HepG2 (cell line): ENCODE results near the gene NBEA. TPM values are rescaled to one million over a fixed set of nuclear protein-coding genes. Genes with fewer than 3 reads are reported as not detected.

Experiments
- ATAC-seq: fragments of 200-7000 bp; cut with Tn5 transposase; 3 replicates; pipeline ENCODE4 v1.9.1; 2020; ENCODE audit warnings: mild to moderate bottlenecking, moderate library complexity
- BruUV-seq: library from RNA; stranded (reverse); fragments of 400-500 nt; replicated peaks from 2 replicates; lab custom pipeline; 2021; lab: Mats Ljungman, UMichigan
- CTCF ChIA-PET: fragments of 300-600 bp; formaldehyde crosslinking; extraction: SDS; loops from one replicate; lab custom pipeline; 2021; ENCODE audit warnings: low total read pairs, inconsistent platforms, low intra/inter-chr PET ratio; lab: Yijun Ruan, JAX
- POLR2A ChIA-PET: fragments of 350-600 bp; sonication (Branson Sonifier 250); formaldehyde crosslinking; loops from one replicate; lab custom pipeline; 2020; ENCODE audit warnings: antibody characterized with exemption, inconsistent platforms; lab: Yijun Ruan, JAX
- DNase-seq: peaks from one replicate; pipeline ENCODE4 v3.0.0-alpha.2; 2015; ENCODE audit warnings: low spot score
- FAIRE-seq: peaks from 3 replicates; lab custom pipeline; 2011; peaks lifted over from hg19 to GRCh38; lab: Jason Lieb, UNC
- H2AFZ ChIP-seq: one replicate; pipeline ENCODE4 v1.6.1; 2011; ENCODE audit warnings: low read length, inconsistent platforms
- H3K27ac ChIP-seq: fragments of 300-600 bp; 3 replicates; pipeline ENCODE4 v1.8.0; 2011; ENCODE audit warnings: mixed run types, mild to moderate bottlenecking, mixed read lengths, low read length, inconsistent platforms; ENCODE audit not compliant: insufficient read depth; ENCODE audit errors: extremely low read length
- H3K27me3 ChIP-seq, 2 experiments: fragments of 200-600 bp in 1 of 2; 2 replicates in 1 of 2; 3 replicates in 1 of 2; pipeline versions ENCODE4 v1.6.0 to v1.8.0; 2011; ENCODE audit warnings: low read length in 2 of 2, mild to moderate bottlenecking in 2 of 2, moderate library complexity in 2 of 2, inconsistent platforms in 1 of 2; ENCODE audit not compliant: insufficient read depth in 2 of 2, control insufficient read depth in 1 of 2
- H3K36me3 ChIP-seq, 2 experiments: fragments of 200-600 bp in 1 of 2; replicated peaks in 1 of 2; 2 replicates in 1 of 2; 3 replicates in 1 of 2; pipeline versions ENCODE4 v1.5.1 to v1.8.0; 2011; ENCODE audit warnings: low read length in 2 of 2, inconsistent platforms in 1 of 2; ENCODE audit not compliant: insufficient read depth in 2 of 2, control insufficient read depth in 1 of 2
- H3K4me1 ChIP-seq: 2 replicates; pipeline ENCODE4 v1.5.1; 2012; ENCODE audit warnings: low read length, inconsistent platforms; ENCODE audit not compliant: insufficient read depth
- H3K4me2 ChIP-seq: 2 replicates; pipeline ENCODE4 v1.6.0; 2011; ENCODE audit warnings: low read depth, low read length, inconsistent platforms
- H3K4me3 ChIP-seq, 3 experiments: fragments of 200-600 bp in 1 of 3; sonication (generic), shearing (Covaris generic) in 1 of 3; replicated peaks in 1 of 3; 2 replicates each; pipeline ENCODE4 v1.5.1; 2011 to 2016; ENCODE audit warnings: low read length in 3 of 3, inconsistent platforms in 2 of 3, low read depth in 2 of 3, mild to moderate bottlenecking in 2 of 3, control low read depth in 1 of 3, mixed read lengths in 1 of 3; ENCODE audit not compliant: insufficient read depth in 1 of 3
- H3K79me2 ChIP-seq: one replicate; pipeline ENCODE4 v1.6.1; 2011; ENCODE audit warnings: low read length, inconsistent platforms; ENCODE audit not compliant: insufficient read depth
- H3K9ac ChIP-seq: 2 replicates; pipeline ENCODE4 v1.6.0; 2011; ENCODE audit warnings: mild to moderate bottlenecking, low read depth, low read length, inconsistent platforms; ENCODE audit not compliant: insufficient read depth
- H3K9me3 ChIP-seq: 2 replicates; pipeline ENCODE4 v1.5.1; 2012; ENCODE audit warnings: mild to moderate bottlenecking, low read length
- H4K20me1 ChIP-seq: 2 replicates; pipeline ENCODE4 v1.6.0; 2011; ENCODE audit warnings: inconsistent platforms, mild to moderate bottlenecking, low read length, moderate library complexity; ENCODE audit not compliant: insufficient read depth
- ETS1 ChIP-seq: sonication (generic); formaldehyde crosslinking; IDR thresholded peaks from 2 replicates; pipeline ENCODE4 v1.4.0; 2020; ENCODE audit warnings: missing genetic modification reagents
- ISL2 ChIP-seq: sonication (generic); formaldehyde crosslinking; IDR thresholded peaks from 2 replicates; pipeline ENCODE4 v1.5.0; 2020; ENCODE audit warnings: missing genetic modification reagents
- MTA1 ChIP-seq: sonication (generic); formaldehyde crosslinking; IDR thresholded peaks from 2 replicates; pipeline ENCODE4 v1.4.0; 2020; ENCODE audit warnings: missing genetic modification reagents, mild to moderate bottlenecking, borderline replicate concordance
- PCBP2 ChIP-seq: fragments of 200-400 bp; formaldehyde crosslinking; optimal IDR thresholded peaks from 2 replicates; pipeline ENCODE3; 2018; ENCODE audit warnings: low read length, low read depth; ENCODE audit not compliant: poor library complexity, severe bottlenecking
- PITX1 ChIP-seq: sonication (generic); formaldehyde crosslinking; IDR thresholded peaks from 2 replicates; pipeline ENCODE4 v1.5.1; 2020; ENCODE audit warnings: mild to moderate bottlenecking, missing genetic modification reagents
- PREB ChIP-seq: sonication (generic); formaldehyde crosslinking; IDR thresholded peaks from 2 replicates; pipeline ENCODE4 v1.4.0; 2020; ENCODE audit warnings: missing genetic modification reagents
- RFXANK ChIP-seq: IDR thresholded peaks from 2 replicates; pipeline ENCODE4 v1.6.1; 2016
- RFXAP ChIP-seq: sonication (generic); formaldehyde crosslinking; IDR thresholded peaks from 2 replicates; pipeline ENCODE4 v1.4.0; 2020; ENCODE audit warnings: missing genetic modification reagents, borderline replicate concordance
- ZBED4 ChIP-seq: sonication (generic); formaldehyde crosslinking; IDR thresholded peaks from 2 replicates; pipeline ENCODE4 v1.4.0; 2020; ENCODE audit warnings: missing genetic modification reagents, borderline replicate concordance
- ZBTB7B ChIP-seq: sonication (generic); formaldehyde crosslinking; IDR thresholded peaks from 2 replicates; pipeline ENCODE4 v1.4.0; 2020; ENCODE audit warnings: missing genetic modification reagents
- ZKSCAN8 ChIP-seq: IDR thresholded peaks from 2 replicates; pipeline ENCODE4 v1.6.1; 2016; ENCODE audit warnings: borderline replicate concordance, missing genetic modification reagents, missing compliant biosample characterization
- ZNF503 ChIP-seq: sonication (generic); formaldehyde crosslinking; IDR thresholded peaks from 2 replicates; pipeline ENCODE4 v1.4.0; 2020; ENCODE audit warnings: missing genetic modification reagents
- ZNF720 ChIP-seq: sonication (generic); formaldehyde crosslinking; IDR thresholded peaks from 2 replicates; pipeline ENCODE4 v1.4.0; 2020; ENCODE audit warnings: missing genetic modification reagents
- ZNF780A ChIP-seq: sonication (generic); formaldehyde crosslinking; IDR thresholded peaks from 2 replicates; pipeline ENCODE4 v1.8.0; 2022; ENCODE audit warnings: mild to moderate bottlenecking, missing genetic modification reagents, moderate library complexity
- ZNF839 ChIP-seq: sonication (generic); formaldehyde crosslinking; IDR thresholded peaks from 2 replicates; pipeline ENCODE4 v1.4.0; 2020; ENCODE audit warnings: missing genetic modification reagents, mild to moderate bottlenecking, borderline replicate concordance
- ZNF891 ChIP-seq: sonication (generic); formaldehyde crosslinking; IDR thresholded peaks from 2 replicates; pipeline ENCODE4 v1.5.0; 2020; ENCODE audit warnings: mild to moderate bottlenecking, missing genetic modification reagents
- WGBS: methylation state at CpG from one replicate; pipeline ENCODE4 v1.1.6; 2017; ENCODE audit warnings: low lambda C conversion rate; 5-methylcytosine and 5-hydroxymethylcytosine counted together
- in situ Hi-C: cut with HindIII; loops from 2 replicates; pipeline ENCODE4 v1.10.0; 2017; ENCODE audit warnings: low pct_unique_long_range_greater_than_20kb; ENCODE audit not compliant: extremely low pct_ligation_motif_present
- intact Hi-C: fragments of 100-400 bp; cut with micrococcal nuclease; formaldehyde crosslinking; loops from one replicate; pipeline ENCODE4 v1.10.0; 2022; ENCODE audit not compliant: unreplicated experiment
- polyA plus RNA-seq, 8 experiments: library from polyadenylated mRNA; depleted of rRNA in 3 of 8; stranded (reverse) in 7 of 8; unstranded in 1 of 8; fragments of >200 nt; fragmentation: Illumina TruSeq in 4 of 8; extraction: Trizol in 4 of 8; gene quantifications; 2 replicates each; pipeline versions ENCODE4 v1.2.1 to v1.2.3, GENCODE V29; 2011 to 2016; ENCODE audit warnings: low read depth in 4 of 8, missing spikeins in 1 of 8, mixed read lengths in 1 of 8; ENCODE audit not compliant: insufficient read depth in 1 of 8
- total RNA-seq, 5 experiments: library from RNA; depleted of rRNA; stranded (reverse); fragments of >200 nt; fragmentation: Illumina TruSeq; extraction: Trizol; gene quantifications; 2 replicates each; pipeline ENCODE4 v1.2.3, GENCODE V29; 2016; ENCODE audit warnings: low read depth in 1 of 5

Gene NBEA
- total and polyA plus RNA-seq, 2 of the 13 experiments (the other 11 are each of a cell fraction or from before 2014, with no cell fraction given) = 2.7 to 2.8 TPM

- no peak for TF ChIP-seq ZKSCAN8 (CRISPR knock-in tag)
- no peak for TF ChIP-seq ETS1 (CRISPR knock-in tag)
- no peak for TF ChIP-seq PITX1 (CRISPR knock-in tag)
- no peak for TF ChIP-seq ZNF891 (CRISPR knock-in tag)
- TF ChIP-seq ZNF720 (CRISPR knock-in tag) = no peak
- TF ChIP-seq ZNF839 = no peak
- no peak for TF ChIP-seq RFXAP (CRISPR knock-in tag)
- TF ChIP-seq PREB (CRISPR knock-in tag) = no peak
- no peak for TF ChIP-seq ISL2 (CRISPR knock-in tag)
Measured at GRCh38 chr13:35684432-35684831, 742.4 kb downstream of the NBEA start (continued).

GRCh38 chr13:35687336-35687735, 745.3 kb downstream of the NBEA start:
- intact Hi-C loops = no loop called here
- FAIRE-seq (no peak), ATAC-seq (no peak), DNase-seq (no peak)
- 15% methylated on average over 4 of the region's 4 CpGs for WGBS
- no peaks in the 10 kb centered on the region for H3K4me1 ChIP-seq
- ChIA-PET CTCF (no interaction called here), POLR2A (no interaction called here)
- no peaks in the 10 kb centered on the region for H3K9me3 ChIP-seq
- H3K27me3 ChIP-seq = peaks cover 0 to 5% of the 10 kb centered on the region in 2 experiments; a peak in 2 of 5 replicates
- no peak overlapping the region for H3K9ac ChIP-seq
- no peak overlapping the region for H3K4me2 ChIP-seq
- H2AFZ ChIP-seq = no peak overlapping the region
- H3K36me3 ChIP-seq = no peaks in the 10 kb centered on the region
- no peak overlapping the region for H3K4me3 ChIP-seq
- H4K20me1 ChIP-seq = no peaks in the 10 kb centered on the region
- no peak overlapping the region for H3K27ac ChIP-seq
- no peaks in the 10 kb centered on the region for H3K79me2 ChIP-seq
- no TSS peak for BruUV-seq
- in situ Hi-C loops = no loop called here
- TF ChIP-seq ZNF780A (CRISPR knock-in tag) (no peak), ZNF503 (CRISPR knock-in tag) (no peak), MTA1 (CRISPR knock-in tag) (no peak), RFXANK (CRISPR knock-in tag) (no peak), ZBED4 (CRISPR knock-in tag) (no peak), PCBP2 (no peak), ZBTB7B (CRISPR knock-in tag) (no peak)
